LNCaP clone FGC (cell line): ENCODE results near the gene GKAP1.

Experiments
- DNase-seq: peaks from one replicate; pipeline ENCODE4 v3.0.0-alpha.2; 2011; ENCODE audit warnings: low read depth
- H3K4me3 ChIP-seq: 2 replicates; pipeline ENCODE4 v1.5.1; 2011; ENCODE audit warnings: mild to moderate bottlenecking, low read depth, low read length, control low read depth
- CTCF ChIP-seq: IDR thresholded peaks from 2 replicates; pipeline ENCODE4 v1.5.1; 2012; ENCODE audit warnings: mild to moderate bottlenecking; ENCODE audit not compliant: control insufficient read depth, insufficient read depth; ENCODE audit errors: extremely low read depth

The GKAP1 gene

GRCh38 chr9:83794051-83794450 lies 23.5 kb downstream of the GKAP1 start:
- TF ChIP-seq CTCF, result no peak
- H3K4me3 ChIP-seq, result no peak overlapping the region
- DNase-seq, result no peak

GRCh38 chr9:83792746-83793145 lies 24.8 kb downstream of the GKAP1 start:
- no peak for TF ChIP-seq CTCF
- no peak for DNase-seq
- no peak overlapping the region for H3K4me3 ChIP-seq

DNA sequence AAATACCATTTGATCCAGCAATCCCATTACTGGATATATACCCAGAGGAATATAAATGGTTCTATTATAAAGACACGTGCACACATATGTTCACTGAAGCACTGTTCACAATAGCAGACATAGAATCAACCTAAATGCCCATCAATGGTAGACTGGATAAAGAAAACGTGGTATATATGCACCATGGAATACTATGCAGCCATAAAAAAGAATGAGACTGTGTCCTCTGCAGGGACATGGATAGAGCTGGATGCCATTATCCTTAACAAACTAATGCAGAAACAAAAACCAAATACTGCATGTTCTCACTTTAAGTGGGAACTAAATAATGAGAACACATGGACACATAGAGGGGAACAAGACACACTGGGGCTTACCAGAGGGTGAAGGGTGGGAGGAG lies 39.4 kb downstream of the GKAP1 start:
- no peak for TF ChIP-seq CTCF
- no peak overlapping the region for H3K4me3 ChIP-seq
- no peak for DNase-seq

- TF ChIP-seq CTCF, result no peak
- no peak overlapping the region for H3K4me3 ChIP-seq
- DNase-seq, result no peak
Observed at GRCh38 chr9:83775932-83776331, 41.6 kb downstream of the GKAP1 start.

- no peak for TF ChIP-seq CTCF
- no peak for DNase-seq
- H3K4me3 ChIP-seq, result no peak overlapping the region
Observed at GRCh38 chr9:83772860-83773259, 44.7 kb downstream of the GKAP1 start.

DNA sequence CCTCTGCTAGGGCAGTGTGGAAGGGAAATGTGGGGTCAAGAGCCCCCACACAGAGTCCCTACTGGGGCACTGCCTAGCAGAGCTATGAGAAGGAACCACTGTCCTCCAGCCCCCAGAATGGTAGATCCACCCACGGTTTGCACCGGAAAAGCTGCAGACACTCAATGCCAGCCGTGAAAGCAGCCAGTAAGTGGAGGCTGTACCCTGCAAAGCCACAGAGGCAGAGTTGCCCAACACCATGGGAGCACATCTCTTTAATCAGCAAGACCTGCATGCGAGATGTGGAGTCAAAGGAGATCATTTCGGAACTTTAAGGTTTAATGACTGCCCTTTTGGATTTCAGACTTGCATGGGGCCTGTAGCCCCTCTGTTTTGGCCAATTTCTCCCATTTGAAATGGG lies 52.2 kb downstream of the GKAP1 start:
- H3K4me3 ChIP-seq, result no peak overlapping the region
- TF ChIP-seq CTCF, result no peak
- DNase-seq, result no peak

DNA sequence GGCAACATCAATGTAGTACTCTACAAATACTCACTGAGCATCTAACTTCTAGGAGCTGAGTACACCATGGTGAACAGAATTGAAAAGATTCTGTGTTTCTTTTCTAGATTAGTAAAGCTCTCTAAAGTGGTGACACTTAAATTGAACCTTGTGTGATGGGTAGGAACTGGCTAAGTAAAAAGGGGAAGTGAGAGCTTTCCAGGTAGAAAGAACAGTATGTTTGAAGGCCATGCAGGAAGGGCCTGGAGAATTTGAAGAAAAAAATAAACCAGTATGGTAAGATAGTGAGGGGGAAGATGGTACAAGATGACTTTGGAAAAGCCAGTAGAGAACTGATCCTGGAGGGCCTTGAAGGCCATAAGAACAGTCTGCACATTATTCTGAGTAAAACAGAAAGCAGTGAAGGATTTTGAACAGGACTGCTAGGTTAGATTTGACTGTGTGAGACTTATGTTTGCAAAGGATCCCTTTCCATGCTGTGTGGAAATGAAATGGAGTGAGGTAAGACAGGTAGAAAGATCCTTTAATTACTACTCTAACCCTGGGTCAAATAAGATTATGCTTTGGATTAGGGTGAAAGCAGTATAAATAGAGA lies 63.1 kb downstream of the GKAP1 start:
- no peak for TF ChIP-seq CTCF
- DNase-seq, result no peak
- no peak overlapping the region for H3K4me3 ChIP-seq
